GM19455 (cell line): ENCODE results near the gene C1orf74.

Experiments used
- ATAC-seq: cut with Tn5 transposase; IDR thresholded peaks from one replicate; pipeline ENCODE4 v1.9.1; 2021; ENCODE audit not compliant: unreplicated experiment

Gene C1orf74

GRCh38 chr1:209772126-209772525, 12.2 kb downstream of the C1orf74 start:
- no peak for ATAC-seq

- ATAC-seq: no peak
Observed at GRCh38 chr1:209770636-209771415, 13.5 kb downstream of the C1orf74 start.

GRCh38 chr1:209769971-209770370, 14.4 kb downstream of the C1orf74 start:
- ATAC-seq: no peak

- peak; percentile 71 for ATAC-seq
Observed at GRCh38 chr1:209769171-209769904, 15.0 kb downstream of the C1orf74 start.

- ATAC-seq: peak; percentile 87
Observed at GRCh38 chr1:209768354-209768774, 16.0 kb downstream of the C1orf74 start.

GRCh38 chr1:209767706-209768105, 16.7 kb downstream of the C1orf74 start:
- no peak for ATAC-seq

- ATAC-seq: no peak
Observed at GRCh38 chr1:209767096-209767495, 17.3 kb downstream of the C1orf74 start.

GRCh38 chr1:209766051-209766450, 18.3 kb downstream of the C1orf74 start:
- ATAC-seq: no peak

- ATAC-seq: no peak
Observed at GRCh38 chr1:209761011-209761635, 23.2 kb downstream of the C1orf74 start.

- ATAC-seq: no peak
Observed at GRCh38 chr1:209759829-209760359, 24.5 kb downstream of the C1orf74 start.

GRCh38 chr1:209758400-209758799, 26.0 kb downstream of the C1orf74 start:
- no peak for ATAC-seq

- peak; percentile 34 for ATAC-seq
Observed at GRCh38 chr1:209756615-209757445, 27.5 kb downstream of the C1orf74 start.

GRCh38 chr1:209755926-209756614, 28.3 kb downstream of the C1orf74 start, which contains the start of gene TRAF3IP3:
Gene TRAF3IP3 (plus strand): TSS chr1:209756053. CDS start chr1:209760040, 3,987 bp downstream.
- peak; percentile 78 for ATAC-seq

GRCh38 chr1:209755256-209755655, 29.1 kb downstream of the C1orf74 start:
- no peak for ATAC-seq

GRCh38 chr1:209752890-209753289, 31.5 kb downstream of the C1orf74 start:
- ATAC-seq: no peak

- peak; percentile 44 for ATAC-seq
Observed at GRCh38 chr1:209751627-209752231, 32.6 kb downstream of the C1orf74 start.

- no peak for ATAC-seq
Observed at GRCh38 chr1:209749670-209750323, 34.6 kb downstream of the C1orf74 start.

- ATAC-seq: no peak
Observed at GRCh38 chr1:209749205-209749604, 35.2 kb downstream of the C1orf74 start.

GRCh38 chr1:209748620-209749019, 35.7 kb downstream of the C1orf74 start:
- ATAC-seq: no peak
